NCI-H128 (cell line): ENCODE results near the gene ILDR2.

Experiments used
- DNase-seq: peaks from one replicate; lab custom pipeline; 2025; ENCODE audit not compliant: unreplicated experiment; lab: John Stamatoyannopoulos, UW

Gene ILDR2

DNA sequence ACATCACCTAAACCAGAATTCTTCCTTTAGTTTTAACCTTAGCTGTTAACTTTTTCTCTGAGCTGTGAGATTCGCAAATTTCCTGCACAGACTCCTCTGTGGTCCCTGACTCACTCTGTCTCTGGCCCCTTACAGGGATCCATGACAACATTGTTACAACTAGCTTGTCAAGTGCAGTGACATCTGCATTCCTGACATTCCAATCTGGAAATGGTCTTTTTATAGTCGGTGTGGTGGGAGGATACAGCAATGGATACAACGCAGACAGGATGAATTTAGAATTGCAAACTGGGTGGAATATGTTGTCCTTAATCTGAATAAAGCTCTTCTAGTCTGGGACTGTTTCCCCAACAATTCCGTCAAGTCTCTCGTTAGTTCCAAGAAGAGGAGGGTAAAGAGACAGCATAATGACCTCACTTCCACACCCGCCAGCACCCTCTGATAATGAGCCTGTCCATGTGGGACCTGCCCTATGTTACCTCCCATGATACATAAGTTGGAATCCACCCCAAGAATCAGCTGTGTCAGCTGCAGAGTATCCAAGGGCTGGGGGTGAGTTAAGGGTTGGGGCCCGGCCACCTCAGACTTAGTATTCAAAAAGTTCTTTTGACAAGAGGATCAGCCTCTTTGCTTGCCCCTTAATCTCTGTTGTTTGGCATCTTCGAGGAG lies 49.4 kb downstream of the ILDR2 start:
- DNase-seq, result no peak

DNA sequence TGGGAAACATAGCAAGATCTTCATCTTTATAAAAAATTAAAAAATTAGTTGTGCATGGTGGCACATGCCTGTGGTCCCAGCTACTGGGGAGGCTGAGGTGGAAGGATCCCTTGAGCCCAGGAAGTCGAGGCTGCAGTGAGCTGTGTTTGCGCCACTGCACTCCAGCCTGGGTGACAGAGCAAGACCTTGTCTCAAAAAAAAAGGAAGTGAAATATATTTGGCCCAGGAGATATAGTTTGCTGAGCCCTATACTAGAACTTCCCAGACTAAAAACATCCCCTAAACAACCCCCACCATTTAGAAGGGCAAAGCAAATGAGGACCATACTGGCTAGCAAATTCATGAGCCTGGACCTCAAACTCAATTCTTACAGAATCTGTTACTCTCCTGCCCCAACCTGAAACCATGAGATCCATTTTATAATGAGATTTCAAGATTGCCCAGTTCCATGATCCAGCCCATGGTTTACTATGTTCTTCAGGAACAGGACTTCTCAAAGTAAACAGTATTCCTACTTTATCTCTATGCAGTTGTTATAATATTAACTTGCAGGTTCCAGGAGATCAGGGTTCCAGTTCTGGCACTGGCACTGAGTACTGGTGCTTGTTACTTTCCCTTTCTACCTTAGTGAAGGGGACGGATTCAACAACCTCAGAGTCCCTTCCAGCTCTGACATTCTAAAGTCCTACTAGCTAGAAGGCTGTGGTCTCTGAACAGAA lies 50.4 kb downstream of the ILDR2 start:
- DNase-seq, result no peak

DNA sequence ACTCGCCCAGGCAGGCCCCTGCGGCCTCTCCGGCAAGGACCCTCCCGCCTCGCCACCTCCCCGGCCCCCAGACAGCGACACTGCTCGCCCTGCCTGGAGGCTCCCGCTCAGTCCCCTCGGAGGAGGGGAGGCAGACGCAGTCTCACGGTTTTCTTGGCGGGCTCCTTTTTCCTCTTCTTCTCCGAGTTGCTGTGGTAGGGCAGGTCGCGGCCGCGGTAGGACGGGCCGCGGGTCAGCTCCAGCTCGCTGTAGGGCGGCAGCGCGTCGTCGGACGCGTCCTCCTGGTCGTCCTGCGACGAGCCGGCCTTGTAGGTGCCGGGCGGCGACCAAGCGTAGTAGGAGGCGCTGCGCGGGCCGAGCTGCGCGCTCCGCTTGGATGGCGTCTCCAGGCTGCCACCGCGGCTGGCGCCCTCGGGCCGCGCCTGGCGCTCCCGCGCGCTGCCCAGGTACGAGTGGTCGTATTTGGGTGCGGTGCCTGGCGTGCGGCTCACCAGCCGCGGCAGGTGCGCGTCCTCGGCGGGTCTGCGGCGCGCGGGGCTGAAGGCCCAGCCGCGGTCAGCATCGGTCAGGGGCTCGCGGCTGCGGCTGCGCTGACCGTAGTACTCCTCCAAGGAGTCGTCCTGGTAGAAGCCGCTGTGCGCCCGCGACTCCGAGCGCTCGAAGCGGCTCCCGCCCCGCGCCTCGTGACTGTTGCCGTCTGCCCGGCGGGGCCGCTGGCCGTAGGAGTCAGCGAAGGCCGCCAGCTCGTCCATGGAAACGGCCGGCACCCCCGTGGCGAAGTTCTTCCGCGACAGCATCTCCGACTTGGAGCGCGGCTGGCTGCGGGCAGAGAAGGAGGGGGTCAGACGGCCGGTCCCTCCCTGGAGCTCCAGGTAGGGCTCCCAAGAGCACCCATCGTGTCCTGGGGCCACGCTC lies 54.5 kb downstream of the ILDR2 start:
- DNase-seq, result no peak

- DNase-seq, result no peak
Measured at GRCh38 chr1:166918956-166919316, 56.4 kb downstream of the ILDR2 start.

DNA sequence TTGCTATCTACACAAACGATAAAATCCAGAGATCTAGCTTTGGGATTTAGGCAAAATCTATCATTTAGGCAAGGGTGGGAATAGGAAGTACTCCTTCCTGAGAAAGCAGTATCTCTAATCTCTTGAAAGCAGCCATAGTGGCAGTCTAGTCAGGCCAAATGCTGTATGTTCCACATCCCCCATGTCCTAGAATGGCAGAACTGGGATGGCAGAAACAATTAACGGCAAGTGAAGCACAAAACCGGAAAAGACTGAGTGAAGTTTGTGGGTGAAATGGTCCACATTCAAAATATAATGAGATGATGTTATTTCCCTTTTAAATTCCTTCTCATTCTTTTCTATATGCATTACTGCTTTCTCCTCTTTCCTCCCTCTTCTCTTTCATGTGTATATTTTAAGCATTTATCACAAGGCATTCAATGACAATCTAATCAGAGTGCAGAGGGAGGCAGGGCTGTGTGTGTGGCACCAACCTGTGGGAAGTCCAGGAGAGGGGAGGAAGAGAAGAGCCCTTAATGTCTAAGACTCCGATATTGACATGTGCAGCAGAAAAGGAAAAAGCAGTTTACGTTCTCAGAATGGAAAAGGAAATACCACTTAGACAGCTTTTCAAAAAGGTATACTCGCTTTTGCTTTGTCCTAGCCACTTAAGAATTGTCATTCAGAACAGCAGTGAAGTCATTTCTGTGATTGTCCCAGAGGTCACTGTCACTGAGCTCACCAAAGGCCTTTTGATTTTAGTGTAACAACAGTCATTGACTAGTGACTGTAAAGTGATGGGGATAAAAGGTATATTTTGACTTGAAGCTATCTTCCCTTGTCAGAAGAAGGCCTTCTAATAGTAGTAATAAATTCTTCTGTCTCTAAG lies 57.0 kb downstream of the ILDR2 start:
- DNase-seq, result no peak

- DNase-seq, result no peak
Measured at GRCh38 chr1:166915941-166916340, 59.4 kb downstream of the ILDR2 start.

DNA sequence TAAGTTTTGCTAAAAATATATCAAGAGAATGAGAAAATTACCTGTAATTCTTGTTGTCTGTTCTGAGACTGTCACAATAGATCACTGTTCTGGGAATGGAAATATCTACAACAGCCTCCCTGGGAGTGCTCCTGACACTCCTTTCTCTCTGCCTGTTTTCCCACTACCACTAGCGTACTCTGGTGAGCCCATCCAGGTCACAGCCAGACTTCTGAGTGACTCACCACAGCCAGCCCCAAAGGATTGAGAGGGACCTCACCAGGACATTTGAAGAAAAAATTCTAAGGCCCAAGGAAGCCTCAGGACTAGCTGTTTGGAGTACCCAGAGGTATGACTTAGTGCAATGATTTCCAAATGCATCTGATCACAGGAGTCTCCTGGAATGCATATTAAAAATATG lies 60.3 kb downstream of the ILDR2 start:
- DNase-seq, result no peak

DNA sequence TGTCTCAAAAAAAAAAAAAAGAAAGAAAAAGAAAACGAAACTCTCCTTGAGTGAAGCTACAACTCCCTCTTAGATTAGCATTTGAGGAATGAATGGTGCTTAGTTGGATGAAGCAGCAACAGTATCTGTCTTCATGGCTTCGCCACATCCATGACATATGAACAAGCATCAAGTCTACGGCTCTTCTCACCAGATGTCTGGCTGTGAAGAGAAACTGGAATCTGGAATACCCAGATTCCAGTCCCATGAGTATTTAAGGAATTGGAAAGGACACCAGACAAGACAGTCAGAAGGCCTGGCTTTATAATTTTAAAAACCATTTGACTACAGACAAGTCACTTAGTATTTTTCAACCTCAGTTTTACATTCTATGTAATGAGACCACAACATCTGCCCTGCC lies 61.2 kb downstream of the ILDR2 start:
- no peak for DNase-seq

DNA sequence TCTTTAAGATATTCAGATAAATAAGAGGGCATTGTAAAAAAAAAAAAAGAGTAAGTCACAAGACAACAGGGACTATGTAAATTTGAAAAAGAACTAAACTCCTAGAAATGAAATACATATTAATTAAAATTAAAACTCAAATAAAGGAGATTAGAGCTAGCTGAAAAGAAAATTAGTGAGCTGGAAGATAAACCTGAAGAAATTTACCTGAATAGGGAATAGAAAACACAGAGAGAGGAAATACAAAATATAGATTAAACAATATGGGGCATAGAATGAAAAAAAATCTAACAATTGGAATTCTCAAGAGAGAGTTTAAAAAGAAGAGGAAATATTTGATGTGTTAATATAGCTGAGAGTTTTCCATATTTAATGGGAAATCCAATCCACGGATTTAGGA lies 63.7 kb downstream of the ILDR2 start:
- no peak for DNase-seq

GRCh38 chr1:166910396-166910994 lies 64.8 kb downstream of the ILDR2 start:
- DNase-seq, result peak; percentile 48

GRCh38 chr1:166908942-166909341 lies 66.4 kb downstream of the ILDR2 start:
- no peak for DNase-seq

GRCh38 chr1:166907763-166908162 lies 67.6 kb downstream of the ILDR2 start:
- DNase-seq, result no peak

GRCh38 chr1:166907051-166907450 lies 68.3 kb downstream of the ILDR2 start:
- no peak for DNase-seq

DNA sequence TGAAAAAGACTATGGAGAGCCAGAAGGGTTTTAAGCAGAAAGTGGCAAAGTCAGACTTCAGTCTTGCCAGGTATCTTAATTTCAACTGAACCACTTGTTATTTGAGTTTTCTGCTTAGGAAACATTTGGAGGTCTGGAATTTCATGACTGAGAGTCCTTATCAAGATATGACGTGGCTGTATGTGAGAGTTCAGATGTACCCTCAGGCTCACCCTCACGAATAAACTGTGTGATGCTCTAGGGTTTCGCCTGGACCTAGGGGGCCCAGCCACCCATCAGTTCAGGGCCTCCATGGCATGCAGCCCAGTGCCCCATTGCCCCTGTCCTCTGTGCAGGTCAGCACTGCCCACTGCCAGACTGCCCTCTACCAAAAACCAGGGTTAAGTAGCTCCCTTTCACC lies 68.7 kb downstream of the ILDR2 start:
- DNase-seq, result no peak

DNA sequence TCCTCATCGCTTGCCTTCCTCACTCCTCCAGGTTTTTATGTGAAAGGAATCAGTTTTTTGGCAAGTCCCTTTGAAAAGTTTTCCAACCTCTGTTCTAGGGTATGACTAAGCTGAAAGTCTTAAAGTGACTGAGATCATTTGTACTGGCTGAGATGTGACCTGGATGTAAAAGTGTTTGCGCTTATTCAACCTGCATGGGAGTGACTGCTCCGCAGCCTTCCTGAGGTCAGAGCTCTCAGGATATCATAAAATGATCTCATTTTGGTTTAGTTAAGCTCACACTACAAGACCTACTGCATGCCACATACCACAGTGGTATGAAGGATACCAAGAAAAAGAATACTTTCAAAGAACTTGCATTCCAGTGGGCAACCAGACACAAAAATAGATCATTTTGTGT lies 69.4 kb downstream of the ILDR2 start:
- no peak for DNase-seq

DNA sequence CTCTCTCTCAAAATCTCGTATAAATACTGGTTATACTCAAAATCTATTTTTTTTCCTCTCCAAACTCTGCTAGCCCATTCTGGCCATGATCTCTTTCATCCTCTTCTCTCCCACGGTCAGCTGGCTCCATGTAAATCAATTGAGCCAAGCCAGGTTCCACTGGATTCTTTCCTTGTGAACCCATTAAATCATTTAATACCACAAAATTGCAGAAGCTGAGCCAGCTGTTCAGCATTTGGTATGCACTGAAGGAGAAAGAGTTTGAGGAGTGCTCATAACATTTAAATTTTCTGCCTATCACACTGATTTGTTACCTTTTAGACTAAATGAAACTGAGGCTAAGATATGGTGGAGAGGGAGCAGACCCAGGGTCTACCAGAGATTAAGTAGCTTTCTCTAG lies 70.2 kb downstream of the ILDR2 start:
- DNase-seq, result no peak

GRCh38 chr1:166903232-166903631 lies 72.1 kb downstream of the ILDR2 start:
- DNase-seq, result no peak

- no peak for DNase-seq
Measured at GRCh38 chr1:166902279-166902678, 73.1 kb downstream of the ILDR2 start.

DNA sequence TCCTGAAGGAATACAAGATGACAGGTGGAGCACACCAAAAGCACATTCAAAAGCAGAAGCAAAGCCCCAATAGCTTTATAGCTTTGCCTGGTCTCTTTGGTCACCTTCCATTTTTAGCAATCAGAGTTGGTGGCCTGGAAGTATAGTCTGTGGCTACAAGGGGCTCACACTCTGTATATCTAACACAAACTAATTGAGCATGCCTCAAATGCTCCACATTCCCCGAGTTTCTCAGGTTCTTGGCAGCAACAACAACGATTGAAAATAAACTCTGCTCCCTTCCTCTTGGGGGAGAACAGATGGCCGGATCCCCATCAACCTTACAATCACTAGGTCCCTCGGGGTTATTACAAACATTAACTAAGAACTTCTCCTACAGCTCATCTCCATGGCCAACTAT lies 74.4 kb downstream of the ILDR2 start:
- no peak for DNase-seq

DNA sequence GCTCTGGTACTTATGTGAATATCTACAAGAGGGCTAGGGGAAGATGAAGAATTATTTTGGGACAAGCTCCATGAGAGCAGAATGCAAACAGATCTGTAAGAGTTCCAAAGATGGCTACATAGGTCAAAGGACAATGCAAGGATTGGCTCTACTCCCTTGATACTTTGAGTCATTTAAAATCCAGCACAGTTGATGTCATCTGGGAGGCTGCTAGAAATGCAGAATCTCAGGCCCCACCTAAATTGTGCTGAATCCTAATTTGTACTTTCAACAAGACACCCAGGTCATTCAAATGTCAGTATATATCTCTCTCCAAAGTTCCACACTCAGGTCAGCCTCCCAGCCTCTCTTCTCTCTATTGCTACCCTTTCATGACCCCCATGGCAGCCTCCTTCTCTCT lies 75.6 kb downstream of the ILDR2 start:
- no peak for DNase-seq

DNA sequence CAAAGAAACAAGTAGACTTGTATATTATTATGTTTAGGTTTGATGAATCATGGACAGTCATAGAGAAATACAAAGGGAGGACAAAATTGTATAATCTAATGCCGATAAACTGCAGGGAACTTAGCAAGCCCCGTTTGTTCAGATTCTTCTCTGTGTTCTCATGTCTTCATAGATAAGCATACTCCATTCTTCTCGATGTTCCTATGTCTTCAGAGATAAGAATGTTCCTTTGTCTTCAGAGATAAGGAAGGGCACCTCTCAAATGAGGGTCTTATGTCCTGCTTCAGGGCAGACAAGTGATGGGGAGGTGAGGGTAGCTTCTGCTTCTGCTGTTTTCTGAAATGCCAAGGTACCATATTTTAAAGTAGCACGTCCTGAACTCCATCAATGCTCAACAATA lies 79.6 kb downstream of the ILDR2 start:
- DNase-seq, result no peak
